NCI-H748 (cell line): Measurements from ENCODE around the gene PSORS1C1.
A peak's percentile ranks its signal among the peaks of the same experiment; 100 is the strongest.

Experiments used
- DNase-seq: peaks from one replicate; lab custom pipeline; 2025; ENCODE audit not compliant: unreplicated experiment; lab: John Stamatoyannopoulos, UW

Gene PSORS1C1

GRCh38 chr6:31094389-31094881, 20.2 kb upstream of the PSORS1C1 start:
- DNase-seq = no peak

- DNase-seq = no peak
Observed at GRCh38 chr6:31096215-31096614, 18.4 kb upstream of the PSORS1C1 start.

- no peak for DNase-seq
Observed at GRCh38 chr6:31096656-31097055, 17.9 kb upstream of the PSORS1C1 start.

- no peak for DNase-seq
Observed at GRCh38 chr6:31098449-31098938, 16.1 kb upstream of the PSORS1C1 start.

- no peak for DNase-seq
Observed at GRCh38 chr6:31103136-31103535, 11.5 kb upstream of the PSORS1C1 start.

GRCh38 chr6:31107052-31107451, 7.5 kb upstream of the PSORS1C1 start:
- DNase-seq = no peak

- no peak for DNase-seq
Observed at GRCh38 chr6:31110825-31111582, 3.6 kb upstream of the PSORS1C1 start.

GRCh38 chr6:31111712-31112111, 2.9 kb upstream of the PSORS1C1 start:
- DNase-seq = no peak

GRCh38 chr6:31112478-31112877, 2.1 kb upstream of the PSORS1C1 start, which contains the start of gene C6orf15:
TSS of gene C6orf15 (minus strand) at chr6:31112575. CDS start at chr6:31112555, 20 bp downstream.
- DNase-seq = no peak

- DNase-seq = no peak
Observed at GRCh38 chr6:31113861-31114540, 599 bp upstream of the PSORS1C1 start.

- no peak for DNase-seq
Observed at GRCh38 chr6:31114970-31115849, 610 bp downstream of the PSORS1C1 start.

- DNase-seq = no peak
Observed at GRCh38 chr6:31115941-31116560, 1.5 kb downstream of the PSORS1C1 start.

GRCh38 chr6:31116661-31117385, 2.2 kb downstream of the PSORS1C1 start:
- no peak for DNase-seq

- no peak for DNase-seq
Observed at GRCh38 chr6:31118178-31118577, 3.6 kb downstream of the PSORS1C1 start.

- DNase-seq = no peak
Observed at GRCh38 chr6:31120151-31120915, 5.7 kb downstream of the PSORS1C1 start, which contains the start of gene CDSN. TSS of gene CDSN (minus strand) at chr6:31120446. CDS start at chr6:31120419, 27 bp downstream.

- DNase-seq = no peak
Observed at GRCh38 chr6:31121131-31121790, 6.7 kb downstream of the PSORS1C1 start.

- peak; percentile 13 for DNase-seq
Observed at GRCh38 chr6:31122791-31123706, 8.4 kb downstream of the PSORS1C1 start.

GRCh38 chr6:31125162-31125561, 10.6 kb downstream of the PSORS1C1 start:
- DNase-seq = no peak
